GM06990 (cell line): ENCODE measurements around the gene KLKB1.

Experiments
- DNase-seq: peaks from one replicate; pipeline ENCODE4 v3.0.0-alpha.2; 2011; ENCODE audit not compliant: insufficient read length; ENCODE audit errors: extremely low read depth
- H3K27me3 ChIP-seq: replicated peaks from 2 replicates; pipeline ENCODE4 v1.6.0; 2011; ENCODE audit warnings: low read length; ENCODE audit not compliant: control insufficient read depth, insufficient read depth
- H3K36me3 ChIP-seq: 2 replicates; pipeline ENCODE4 v1.5.1; 2011; ENCODE audit warnings: low read length; ENCODE audit not compliant: control insufficient read depth, insufficient read depth
- H3K4me3 ChIP-seq: replicated peaks from 2 replicates; pipeline ENCODE4 v1.5.1; 2011; ENCODE audit warnings: low read depth, mild to moderate bottlenecking, control low read depth, low read length
- CTCF ChIP-seq: IDR thresholded peaks from 2 replicates; pipeline ENCODE4 v1.5.1; 2011; ENCODE audit warnings: low read length, control low read depth, mild to moderate bottlenecking, inconsistent platforms; ENCODE audit not compliant: insufficient read depth, poor library complexity, severe bottlenecking

The KLKB1 gene

DNA sequence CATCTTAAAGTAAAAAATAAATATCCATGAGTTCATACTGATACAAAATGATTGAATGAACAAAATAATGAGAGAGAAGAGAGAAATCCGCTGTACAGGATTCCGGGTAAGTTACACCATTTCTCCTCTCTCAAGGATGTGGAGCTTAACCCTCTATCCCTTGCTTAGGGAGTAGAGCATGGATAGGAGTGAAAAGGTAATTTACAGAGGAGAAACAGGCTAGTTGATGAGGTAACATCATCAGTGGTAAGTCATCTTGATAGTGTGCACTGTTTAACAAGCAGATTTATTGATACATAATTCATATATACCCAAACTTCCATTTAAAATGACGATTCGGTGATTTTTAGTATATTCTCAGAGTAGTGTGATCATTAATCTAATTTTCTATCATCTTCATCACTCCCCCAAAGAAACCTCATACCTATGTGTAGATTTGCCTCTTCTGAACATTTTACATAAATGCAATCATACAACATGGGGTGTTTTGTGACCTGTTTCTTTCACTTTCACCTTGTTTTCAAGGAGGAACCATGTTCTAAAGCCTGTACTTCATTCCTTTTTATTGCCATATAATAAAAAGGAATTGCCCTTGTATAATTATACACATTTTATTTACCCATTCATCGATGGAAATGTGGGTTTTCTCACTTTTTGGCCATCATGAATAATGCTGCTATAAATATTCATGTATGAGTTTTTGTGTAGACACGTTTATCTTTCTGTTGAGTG is 73.5 kb downstream of the KLKB1 start:
- no peaks in the 10 kb centered on the region for H3K36me3 ChIP-seq
- no peaks in the 10 kb centered on the region for H3K27me3 ChIP-seq
- DNase-seq = no peak
- no peak for TF ChIP-seq CTCF
- H3K4me3 ChIP-seq = no peak overlapping the region

DNA sequence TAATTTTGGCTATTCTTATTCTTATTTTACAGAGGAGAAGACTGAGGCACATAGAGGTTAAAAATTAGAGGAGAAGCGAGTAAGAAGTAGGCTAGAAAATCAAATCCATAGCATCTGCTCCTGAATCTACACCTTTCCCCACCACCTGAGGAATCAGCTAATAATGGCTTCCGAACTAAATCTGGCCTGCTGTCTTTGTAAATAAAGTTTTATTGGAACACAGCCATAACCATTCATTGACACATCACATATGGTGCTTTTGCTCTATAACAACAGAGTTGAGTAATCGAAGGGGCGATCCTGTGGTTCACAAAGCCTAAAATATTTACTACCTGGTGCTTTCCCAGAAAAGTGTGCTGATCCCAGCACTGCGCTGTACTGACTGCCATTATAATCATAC is 76.9 kb downstream of the KLKB1 start:
- DNase-seq = no peak
- no peak overlapping the region for H3K4me3 ChIP-seq
- no peaks in the 10 kb centered on the region for H3K27me3 ChIP-seq
- no peaks in the 10 kb centered on the region for H3K36me3 ChIP-seq
- TF ChIP-seq CTCF = no peak

- H3K4me3 ChIP-seq = no peak overlapping the region
- DNase-seq = no peak
- TF ChIP-seq CTCF = no peak
- H3K27me3 ChIP-seq = no peaks in the 10 kb centered on the region
- H3K36me3 ChIP-seq = no peaks in the 10 kb centered on the region
Observed at GRCh38 chr4:186304866-186305505, 77.7 kb downstream of the KLKB1 start.

GRCh38 chr4:186307497-186307896 is 80.2 kb downstream of the KLKB1 start:
- TF ChIP-seq CTCF = no peak

DNA sequence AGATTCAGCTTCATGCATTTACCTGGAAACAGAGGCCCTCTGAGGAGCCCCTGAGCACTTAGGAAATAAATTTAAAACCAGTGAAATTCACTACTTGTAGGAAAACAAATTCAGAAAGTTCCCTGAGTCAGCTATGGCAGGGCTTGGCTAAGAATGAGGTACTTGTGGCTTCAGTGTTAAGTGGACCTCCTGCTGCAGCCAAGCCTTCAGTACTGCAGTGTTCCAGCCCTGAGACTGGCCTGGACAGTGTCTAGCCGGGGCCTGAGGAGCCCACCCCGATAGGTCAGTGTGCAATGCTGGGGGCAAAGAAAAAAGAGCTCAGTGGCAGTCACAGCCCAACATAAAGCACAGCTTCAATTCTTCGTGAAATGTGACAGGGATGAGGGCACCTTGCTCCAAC is 80.6 kb downstream of the KLKB1 start:
- no peak overlapping the region for H3K4me3 ChIP-seq
- TF ChIP-seq CTCF = no peak
- no peak for DNase-seq
- H3K36me3 ChIP-seq = no peaks in the 10 kb centered on the region
- no peaks in the 10 kb centered on the region for H3K27me3 ChIP-seq

More at GRCh38 chr4:186307497-186307896, 80.2 kb downstream of the KLKB1 start:
- Histone ChIP-seq H3K27me3 (no peaks in the 10 kb centered on the region), H3K4me3 (no peak overlapping the region), H3K36me3 (no peaks in the 10 kb centered on the region)
- DNase-seq = no peak
